ENCODE measurements around the gene TMEM179.

The TMEM179 gene

DNA sequence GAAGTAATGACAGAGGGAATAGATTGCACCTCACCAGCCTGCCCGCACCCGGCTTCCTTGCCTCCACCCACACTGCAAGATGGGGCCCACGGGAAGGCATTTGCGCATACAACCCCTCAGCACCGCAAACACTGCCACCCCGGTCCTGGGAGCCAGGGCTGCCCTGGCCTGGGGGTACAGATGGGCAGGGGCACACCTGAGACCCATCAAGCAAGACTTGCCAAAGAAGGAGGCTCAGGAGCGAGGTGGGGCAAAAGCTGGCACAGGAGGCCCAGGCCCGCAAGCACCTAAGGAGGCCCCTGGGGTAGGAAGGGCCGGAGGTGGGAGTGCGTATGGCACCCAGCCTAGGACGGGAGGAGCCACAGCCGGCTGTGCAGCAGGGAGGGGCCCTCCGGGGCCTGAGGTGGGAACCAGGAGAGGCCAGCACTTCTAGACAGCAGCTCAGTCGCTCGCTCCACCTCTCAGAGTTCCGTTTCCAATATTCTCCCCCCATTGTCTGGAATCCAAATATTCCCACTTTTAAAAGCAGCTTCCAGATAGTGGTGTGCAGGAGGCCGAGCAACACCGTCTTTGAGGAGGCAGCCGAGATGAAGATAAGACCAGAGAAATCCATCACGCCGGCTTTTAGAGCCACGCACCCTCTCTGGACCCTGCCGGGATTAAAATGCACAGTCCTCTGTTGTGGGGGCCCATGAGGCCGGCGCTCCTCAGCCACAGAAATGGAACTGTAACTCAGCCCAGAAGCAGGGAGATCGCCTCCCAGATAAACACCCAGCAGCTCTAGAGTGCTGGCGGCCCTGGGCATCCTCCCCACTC, 37.2 kb downstream of the TMEM179 start:
- no peak for DNase-seq (ENCODE audit: low spot score)
- Histone ChIP-seq H3K27me3 (ENCODE audit: insufficient read depth, poor library complexity, severe bottlenecking) (peaks cover 81% of the 10 kb centered on the region), H3K27ac (ENCODE audit: poor library complexity, severe bottlenecking) (no peak overlapping the region), H3K9me3 (ENCODE audit: severe bottlenecking) (no peaks in the 10 kb centered on the region), H3K36me3 (ENCODE audit: low read depth) (no peaks in the 10 kb centered on the region), H3K4me3 (ENCODE audit: severe bottlenecking) (no peak overlapping the region), H3K4me1 (ENCODE audit: insufficient read depth, poor library complexity, severe bottlenecking) (no peaks in the 10 kb centered on the region)
- no peak for ATAC-seq (ENCODE audit: low read depth)
- TF ChIP-seq, protein P1, sequence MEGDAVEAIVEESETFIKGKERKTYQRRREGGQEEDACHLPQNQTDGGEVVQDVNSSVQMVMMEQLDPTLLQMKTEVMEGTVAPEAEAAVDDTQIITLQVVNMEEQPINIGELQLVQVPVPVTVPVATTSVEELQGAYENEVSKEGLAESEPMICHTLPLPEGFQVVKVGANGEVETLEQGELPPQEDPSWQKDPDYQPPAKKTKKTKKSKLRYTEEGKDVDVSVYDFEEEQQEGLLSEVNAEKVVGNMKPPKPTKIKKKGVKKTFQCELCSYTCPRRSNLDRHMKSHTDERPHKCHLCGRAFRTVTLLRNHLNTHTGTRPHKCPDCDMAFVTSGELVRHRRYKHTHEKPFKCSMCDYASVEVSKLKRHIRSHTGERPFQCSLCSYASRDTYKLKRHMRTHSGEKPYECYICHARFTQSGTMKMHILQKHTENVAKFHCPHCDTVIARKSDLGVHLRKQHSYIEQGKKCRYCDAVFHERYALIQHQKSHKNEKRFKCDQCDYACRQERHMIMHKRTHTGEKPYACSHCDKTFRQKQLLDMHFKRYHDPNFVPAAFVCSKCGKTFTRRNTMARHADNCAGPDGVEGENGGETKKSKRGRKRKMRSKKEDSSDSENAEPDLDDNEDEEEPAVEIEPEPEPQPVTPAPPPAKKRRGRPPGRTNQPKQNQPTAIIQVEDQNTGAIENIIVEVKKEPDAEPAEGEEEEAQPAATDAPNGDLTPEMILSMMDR (IDR thresholded peaks at IDR 0.05; ENCODE audit: poor library complexity, severe bottlenecking) = no peak

DNA sequence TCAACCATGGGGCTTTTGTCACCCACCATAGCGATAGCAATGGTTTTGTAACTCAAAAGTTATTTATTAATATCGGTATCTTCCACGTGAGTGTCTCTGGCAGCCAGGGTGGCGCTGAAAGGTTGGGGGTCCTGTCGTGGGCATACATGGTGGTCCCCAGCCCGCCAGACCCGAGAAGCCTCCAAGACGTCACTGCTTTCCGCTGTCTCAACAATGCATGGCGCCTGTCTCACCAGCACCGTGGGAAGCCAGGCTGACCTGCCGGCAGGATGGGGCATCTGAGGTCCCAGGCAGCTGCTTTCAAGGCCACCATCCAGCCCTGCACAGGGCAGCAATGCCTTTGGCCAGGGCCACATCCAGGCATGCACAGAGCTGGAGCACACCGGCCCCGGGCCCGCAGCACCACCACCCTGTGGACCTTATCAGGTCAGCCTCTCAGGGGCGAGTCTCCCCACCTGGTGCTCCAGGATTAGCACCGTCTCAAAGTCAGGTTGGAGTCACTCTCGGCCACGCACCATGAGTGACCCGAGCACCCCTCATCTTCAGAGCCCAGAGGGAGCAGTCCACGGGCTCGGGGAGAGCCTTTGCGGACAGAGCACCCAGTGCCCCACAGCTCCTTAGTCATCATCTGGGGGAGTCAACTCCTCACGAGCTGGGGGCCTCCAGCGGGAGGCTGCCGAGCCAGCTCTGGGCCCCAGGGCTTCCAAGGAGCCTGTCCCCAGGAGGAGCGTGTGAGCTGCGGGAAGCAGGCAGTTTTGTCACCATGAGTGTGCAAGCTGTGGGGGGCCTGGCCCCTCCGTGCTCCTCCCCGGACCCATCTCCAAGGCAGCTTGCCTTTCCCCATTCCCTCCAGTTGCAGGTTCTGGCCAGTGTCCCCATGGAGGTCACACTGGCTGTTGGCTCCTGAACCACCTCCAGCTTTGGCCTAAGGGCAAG, 39.6 kb downstream of the TMEM179 start:
- no peak for DNase-seq (ENCODE audit: low spot score)
- no peak overlapping the region for H3K27ac ChIP-seq (ENCODE audit: poor library complexity, severe bottlenecking)
- no peaks in the 10 kb centered on the region for H3K4me1 ChIP-seq (ENCODE audit: insufficient read depth, poor library complexity, severe bottlenecking)
- peaks cover 82% of the 10 kb centered on the region for H3K27me3 ChIP-seq (ENCODE audit: insufficient read depth, poor library complexity, severe bottlenecking)
- no peak for ATAC-seq (ENCODE audit: low read depth)
- no peak overlapping the region for H3K4me3 ChIP-seq (ENCODE audit: severe bottlenecking)
- TF ChIP-seq, protein P1 (IDR thresholded peaks at IDR 0.05; ENCODE audit: poor library complexity, severe bottlenecking) = no peak
- no peaks in the 10 kb centered on the region for H3K9me3 ChIP-seq (ENCODE audit: severe bottlenecking)
- no peaks in the 10 kb centered on the region for H3K36me3 ChIP-seq (ENCODE audit: low read depth)

DNA sequence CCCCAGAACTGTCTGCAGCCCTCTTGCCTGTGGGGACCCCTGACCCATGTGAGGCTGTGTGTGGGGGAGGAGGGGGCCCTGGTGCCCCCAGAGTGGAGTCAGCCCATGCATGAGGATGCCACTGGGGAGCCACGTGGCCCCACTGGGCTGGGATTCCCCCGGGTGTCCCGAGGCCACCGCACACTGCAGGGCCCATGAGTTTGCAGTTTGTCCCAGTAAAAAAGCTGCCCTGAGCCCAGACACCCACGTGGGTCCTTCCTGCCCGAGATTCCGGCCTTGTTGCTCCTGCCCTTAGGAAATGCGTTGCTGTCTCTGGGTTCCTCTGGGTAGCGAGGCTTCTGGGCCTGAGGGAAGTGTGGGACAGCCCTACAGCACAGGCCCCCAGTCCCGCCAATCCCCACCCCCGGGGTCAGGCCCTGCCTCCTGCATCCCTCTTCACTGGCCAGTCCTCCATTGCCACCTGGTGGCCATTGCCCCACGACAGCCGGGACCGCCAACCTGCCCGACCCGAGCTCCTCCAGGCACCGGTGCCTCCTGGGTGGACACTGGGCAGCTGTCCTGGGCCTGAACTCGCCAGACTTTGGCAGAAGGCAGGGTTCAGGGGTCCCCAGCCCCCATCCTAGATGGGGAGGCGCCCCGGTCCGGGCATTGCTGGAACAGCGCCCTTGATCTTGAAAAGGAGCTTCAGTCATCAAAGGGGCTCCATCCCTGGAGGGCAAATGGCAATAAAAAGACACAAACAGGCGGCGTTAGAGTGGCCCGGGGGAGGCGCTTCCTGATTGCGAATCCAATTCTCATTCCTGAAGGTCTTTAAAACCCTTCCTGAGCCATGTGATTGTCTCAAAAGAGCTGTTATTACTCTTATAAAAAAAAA, 40.6 kb downstream of the TMEM179 start:
- DNase-seq (ENCODE audit: low spot score) (no peak), ATAC-seq (ENCODE audit: low read depth) (peak; percentile 77)
- Histone ChIP-seq H3K4me3 (ENCODE audit: severe bottlenecking) (no peak overlapping the region), H3K27me3 (ENCODE audit: insufficient read depth, poor library complexity, severe bottlenecking) (peaks cover 71% of the 10 kb centered on the region), H3K27ac (ENCODE audit: poor library complexity, severe bottlenecking) (no peak overlapping the region), H3K36me3 (ENCODE audit: low read depth) (no peaks in the 10 kb centered on the region), H3K4me1 (ENCODE audit: insufficient read depth, poor library complexity, severe bottlenecking) (no peaks in the 10 kb centered on the region), H3K9me3 (ENCODE audit: severe bottlenecking) (no peaks in the 10 kb centered on the region)
- TF ChIP-seq, protein P1 (IDR thresholded peaks at IDR 0.05; ENCODE audit: poor library complexity, severe bottlenecking) = peak; percentile 89

DNA sequence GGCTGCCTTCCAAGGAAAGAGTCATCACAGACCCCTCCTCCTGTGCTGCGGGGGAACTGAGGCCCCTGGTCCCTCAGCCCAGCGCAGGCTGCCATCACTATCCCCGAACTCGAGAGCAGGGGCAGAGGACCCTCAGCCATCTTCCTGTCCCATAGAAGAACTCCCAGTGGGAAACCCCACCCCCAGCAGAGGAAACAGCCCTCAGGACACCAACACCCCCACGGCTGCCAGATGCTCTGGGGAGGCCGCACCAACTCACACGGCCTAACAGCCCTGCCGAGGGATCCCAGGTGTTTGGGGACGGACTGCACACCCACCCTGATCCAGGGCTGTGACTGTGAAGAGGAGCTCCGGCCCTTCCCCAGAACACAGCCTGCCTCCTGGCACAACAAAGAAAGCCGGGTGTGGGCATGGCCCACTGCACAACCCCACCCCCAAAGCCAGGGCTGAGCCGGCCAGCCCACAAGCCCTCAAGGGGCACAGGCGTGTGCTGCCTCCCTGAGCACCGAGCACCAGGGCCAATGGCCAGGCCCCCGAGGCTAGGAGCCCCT, 41.3 kb downstream of the TMEM179 start:
- no peak overlapping the region for H3K27ac ChIP-seq (ENCODE audit: poor library complexity, severe bottlenecking)
- no peak overlapping the region for H3K4me3 ChIP-seq (ENCODE audit: severe bottlenecking)
- peaks cover 64% of the 10 kb centered on the region for H3K27me3 ChIP-seq (ENCODE audit: insufficient read depth, poor library complexity, severe bottlenecking)
- no peaks in the 10 kb centered on the region for H3K36me3 ChIP-seq (ENCODE audit: low read depth)
- H3K4me1 ChIP-seq (ENCODE audit: insufficient read depth, poor library complexity, severe bottlenecking) = no peaks in the 10 kb centered on the region
- TF ChIP-seq, protein P1 (IDR thresholded peaks at IDR 0.05; ENCODE audit: poor library complexity, severe bottlenecking) = no peak
- no peaks in the 10 kb centered on the region for H3K9me3 ChIP-seq (ENCODE audit: severe bottlenecking)
- no peak for ATAC-seq (ENCODE audit: low read depth)
- DNase-seq (ENCODE audit: low spot score) = no peak
